Stimulated activated CD8-positive, alpha-beta memory T cell treated with anti-CD3 and anti-CD28 coated beads, Interleukin-4, amount 100 ng/mL, for 1 hour (primary cell): ENCODE measurements around the gene ADGRG1.

Source experiments
- DNase-seq, 2 donors: peaks; one replicate each; pipeline ENCODE4 v3.0.0-alpha.2; 2020; ENCODE audit warnings: low read depth in 2 of 2, low spot score in 1 of 2

ADGRG1 gene

DNA sequence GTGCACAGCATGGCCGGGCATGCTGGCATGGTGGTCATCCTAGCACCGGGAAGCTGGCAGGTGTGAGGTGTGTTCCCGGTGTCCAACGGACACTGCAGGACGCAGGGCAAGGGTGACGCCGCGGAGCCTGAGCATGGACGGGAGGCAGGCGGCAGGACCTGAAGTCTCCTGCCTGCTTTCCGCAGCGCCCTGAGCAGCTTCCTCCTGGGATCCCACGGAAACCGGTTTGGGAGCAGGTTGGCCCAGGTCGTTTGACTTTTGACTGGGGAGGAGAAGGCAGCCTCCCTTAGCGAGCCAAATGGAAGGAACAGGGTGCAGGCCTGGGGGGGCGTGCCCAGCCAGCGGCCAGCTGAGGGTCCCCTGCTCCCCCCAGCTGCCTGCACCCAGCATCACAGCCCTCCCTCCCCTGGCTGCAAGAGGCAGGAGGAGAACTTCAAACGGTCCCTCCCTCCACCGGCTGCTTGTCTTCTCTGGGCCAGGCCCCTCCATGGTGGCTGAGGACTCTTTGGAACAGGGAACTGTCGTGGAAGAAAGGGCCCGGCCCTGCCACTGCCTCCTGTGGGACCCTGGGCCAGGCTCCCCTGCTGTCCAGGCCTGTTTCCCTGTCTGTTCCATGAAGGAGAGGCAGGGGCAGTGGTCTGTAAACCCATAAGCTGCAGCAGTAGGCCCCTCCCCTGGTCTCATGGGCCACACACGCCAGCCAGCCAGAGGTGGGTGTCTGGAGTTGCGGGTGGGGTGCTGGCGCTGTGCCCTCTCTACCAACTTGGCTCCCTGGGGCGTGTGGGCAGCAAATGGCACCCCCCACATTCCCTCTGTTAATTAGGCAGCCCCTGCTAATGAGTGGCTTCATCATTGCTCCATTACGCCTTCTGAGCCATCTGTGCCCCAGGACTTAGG is 7.8 kb upstream of the ADGRG1 start:
- DNase-seq = no peak

DNA sequence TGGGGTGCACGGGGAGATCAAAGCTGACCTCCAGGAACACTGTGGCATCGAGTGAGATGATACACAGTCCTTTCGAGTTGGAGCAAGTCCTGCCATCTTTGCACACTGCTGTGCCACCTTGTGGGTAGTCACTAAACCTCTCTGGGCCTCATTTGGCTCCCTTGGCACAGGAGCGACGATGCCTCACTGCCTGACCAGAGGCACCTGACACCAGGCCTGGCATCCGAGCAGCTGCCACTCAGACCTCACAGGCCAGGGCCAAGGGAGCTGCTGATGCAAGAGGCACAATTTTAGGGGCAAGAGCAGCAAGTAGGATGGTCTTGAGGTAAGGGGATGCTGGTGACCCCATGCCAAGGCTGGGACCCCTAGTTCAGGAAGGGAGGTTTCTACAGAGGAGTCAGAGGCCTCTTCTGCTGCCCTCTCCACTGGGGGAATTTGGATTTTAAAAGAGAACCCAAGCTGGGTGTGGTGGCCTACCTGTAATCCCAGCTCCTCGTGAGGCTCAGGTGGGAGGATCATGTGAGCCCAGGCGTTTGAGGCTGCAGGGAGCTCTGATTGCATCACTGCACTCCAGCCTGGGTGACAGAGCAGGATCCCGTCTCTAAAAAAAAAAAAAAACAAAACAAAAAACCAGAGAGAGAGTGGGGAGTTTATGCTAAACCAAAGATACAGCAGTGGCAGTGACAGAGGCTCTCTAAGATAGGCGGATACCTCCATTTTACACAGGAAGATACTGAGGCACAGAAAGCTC is 6.7 kb upstream of the ADGRG1 start:
- no peak for DNase-seq

- no peak for DNase-seq
These were observed 5.8 kb upstream of the ADGRG1 start for GRCh38 chr16:57622361-57623250.

GRCh38 chr16:57623251-57624043 is 5.0 kb upstream of the ADGRG1 start:
- no peak for DNase-seq

DNA sequence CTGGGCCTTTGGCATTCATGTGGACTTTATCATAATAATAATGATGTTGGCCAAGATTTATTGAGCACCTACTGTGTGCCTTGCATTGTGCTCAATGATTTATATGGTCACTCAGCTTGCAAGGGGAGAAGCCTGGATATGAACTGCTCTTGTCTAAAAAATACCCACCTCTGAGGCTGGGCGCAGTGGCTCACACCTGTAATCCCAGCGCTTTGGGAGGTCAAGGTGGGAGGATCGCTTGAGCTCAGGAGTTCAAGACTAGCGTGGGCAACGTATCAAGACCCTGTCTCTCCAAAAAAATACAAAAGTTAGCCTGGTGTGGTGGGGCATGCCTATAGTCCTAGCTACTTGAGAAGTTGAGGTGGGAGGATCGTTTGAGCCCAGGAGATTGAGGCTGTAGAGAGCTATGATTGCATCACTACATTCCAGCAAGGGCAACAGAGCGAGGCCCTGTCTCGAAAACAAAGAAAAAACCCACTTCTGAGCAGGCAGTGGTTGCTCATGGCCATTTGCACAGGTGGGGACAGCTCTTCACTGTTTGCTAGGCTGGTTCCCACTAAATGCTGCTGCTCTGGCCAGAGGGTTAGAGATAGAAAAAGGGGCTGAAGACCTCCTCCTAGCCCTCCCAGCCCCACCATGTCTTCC is 4.3 kb upstream of the ADGRG1 start:
- no peak for DNase-seq

- DNase-seq = no peak
These were observed 3.5 kb upstream of the ADGRG1 start for GRCh38 chr16:57624806-57625500.

- no peak for DNase-seq
These were observed 1.8 kb upstream of the ADGRG1 start for GRCh38 chr16:57626420-57627170.

DNA sequence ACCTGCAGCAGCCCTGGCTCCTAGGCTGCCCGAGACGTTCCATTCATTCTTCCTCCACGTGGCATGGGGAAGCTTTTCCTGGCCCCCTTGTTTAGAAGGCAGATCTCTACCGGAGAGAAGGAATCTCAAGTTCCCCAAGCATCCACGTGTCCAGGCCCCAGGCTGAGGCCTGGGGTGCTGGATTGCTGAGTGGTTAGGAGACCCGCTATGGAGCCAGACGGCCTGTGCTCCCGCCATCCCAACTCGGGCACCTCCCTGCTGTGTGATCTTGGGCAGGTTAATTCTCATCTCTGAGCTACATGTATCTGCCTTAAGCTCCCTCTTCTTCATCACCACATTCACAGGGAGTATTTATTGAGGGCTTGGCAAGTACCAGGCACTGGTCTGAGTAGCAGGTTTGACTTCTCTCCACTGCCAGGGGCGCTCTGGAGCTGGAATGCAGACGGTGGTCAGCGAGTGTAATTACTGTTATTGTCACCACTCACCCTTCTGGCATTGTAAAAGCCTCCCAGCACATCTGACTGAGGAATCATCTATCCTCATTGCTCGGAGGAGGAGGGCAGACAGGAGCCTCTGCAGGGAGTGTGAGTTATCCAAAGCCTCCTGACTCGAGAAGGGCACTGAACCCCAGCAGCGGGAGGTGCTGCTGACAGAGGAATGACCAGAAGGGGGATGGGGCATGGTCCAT is 1.1 kb upstream of the ADGRG1 start:
- no peak for DNase-seq

DNA sequence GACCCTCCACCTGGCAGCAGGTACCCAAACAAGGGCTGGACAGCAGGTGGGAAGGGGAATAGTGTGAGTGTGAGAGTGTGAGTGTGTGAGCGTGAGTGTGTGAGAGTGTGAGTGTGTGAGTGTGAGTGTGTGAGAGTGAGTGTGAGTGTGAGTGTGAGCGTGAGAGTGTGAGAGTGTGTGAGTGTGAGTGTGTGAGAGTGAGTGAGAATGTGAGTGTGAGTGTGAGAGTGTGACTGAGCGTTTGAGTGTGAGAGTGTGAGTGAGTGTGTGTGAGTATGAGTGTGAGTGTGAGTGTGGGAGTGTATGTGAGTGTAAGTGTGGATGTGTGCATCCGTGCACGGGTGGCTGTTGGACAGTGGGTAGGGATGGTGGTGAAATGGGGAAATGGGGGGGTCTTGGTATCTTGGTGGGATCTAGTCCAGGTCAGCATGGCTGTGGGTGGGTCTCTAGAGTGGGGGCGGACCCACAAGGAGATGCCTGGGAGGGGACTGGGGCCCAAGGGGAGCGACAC is 408 bp downstream of the ADGRG1 start:
- DNase-seq = no peak

DNA sequence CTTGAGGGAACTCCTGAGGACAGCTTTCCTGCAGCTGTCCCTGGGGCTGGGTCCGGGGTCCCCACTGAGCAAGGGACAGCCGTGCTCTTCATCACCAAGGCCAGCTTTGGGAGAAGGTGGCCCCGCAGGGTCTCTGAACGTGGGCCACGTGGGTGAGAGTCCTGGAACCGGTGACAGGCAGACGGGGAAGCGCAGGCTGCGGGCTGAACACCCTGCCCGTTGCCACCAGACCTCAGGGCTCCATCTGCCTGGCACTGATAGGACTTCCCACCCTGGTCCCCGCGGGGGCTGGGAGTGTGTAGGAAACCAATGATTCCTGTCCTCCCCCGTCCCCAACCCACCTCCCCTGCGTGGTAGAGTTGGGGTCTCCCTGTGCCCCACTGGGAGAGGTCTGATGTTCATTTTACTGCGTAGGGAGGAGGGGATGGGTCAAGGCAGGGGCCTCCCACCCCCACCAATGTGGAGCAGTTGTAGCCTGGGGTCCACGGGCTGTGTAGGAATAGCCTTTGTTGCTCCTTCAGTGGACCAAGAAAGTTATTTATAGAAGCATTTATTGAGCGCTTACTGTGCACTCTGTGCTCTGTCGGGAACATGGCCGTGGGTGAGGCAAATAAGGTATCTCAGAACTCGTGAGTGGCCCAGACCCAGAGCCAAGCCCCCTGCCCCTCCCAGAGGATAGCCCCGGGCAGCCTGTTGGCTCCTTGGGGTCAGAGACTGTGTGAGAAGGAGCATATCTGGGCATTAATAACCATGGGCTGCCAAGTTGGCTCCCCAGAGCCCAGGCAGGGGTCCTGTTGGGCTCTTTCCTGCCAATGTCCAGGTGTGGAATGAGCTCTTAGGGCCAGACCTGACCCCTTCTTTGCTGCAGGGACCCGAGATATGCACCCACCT is 1.3 kb downstream of the ADGRG1 start:
- no peak for DNase-seq

GRCh38 chr16:57630407-57630797 is 2.0 kb downstream of the ADGRG1 start:
- DNase-seq = no peak

DNA sequence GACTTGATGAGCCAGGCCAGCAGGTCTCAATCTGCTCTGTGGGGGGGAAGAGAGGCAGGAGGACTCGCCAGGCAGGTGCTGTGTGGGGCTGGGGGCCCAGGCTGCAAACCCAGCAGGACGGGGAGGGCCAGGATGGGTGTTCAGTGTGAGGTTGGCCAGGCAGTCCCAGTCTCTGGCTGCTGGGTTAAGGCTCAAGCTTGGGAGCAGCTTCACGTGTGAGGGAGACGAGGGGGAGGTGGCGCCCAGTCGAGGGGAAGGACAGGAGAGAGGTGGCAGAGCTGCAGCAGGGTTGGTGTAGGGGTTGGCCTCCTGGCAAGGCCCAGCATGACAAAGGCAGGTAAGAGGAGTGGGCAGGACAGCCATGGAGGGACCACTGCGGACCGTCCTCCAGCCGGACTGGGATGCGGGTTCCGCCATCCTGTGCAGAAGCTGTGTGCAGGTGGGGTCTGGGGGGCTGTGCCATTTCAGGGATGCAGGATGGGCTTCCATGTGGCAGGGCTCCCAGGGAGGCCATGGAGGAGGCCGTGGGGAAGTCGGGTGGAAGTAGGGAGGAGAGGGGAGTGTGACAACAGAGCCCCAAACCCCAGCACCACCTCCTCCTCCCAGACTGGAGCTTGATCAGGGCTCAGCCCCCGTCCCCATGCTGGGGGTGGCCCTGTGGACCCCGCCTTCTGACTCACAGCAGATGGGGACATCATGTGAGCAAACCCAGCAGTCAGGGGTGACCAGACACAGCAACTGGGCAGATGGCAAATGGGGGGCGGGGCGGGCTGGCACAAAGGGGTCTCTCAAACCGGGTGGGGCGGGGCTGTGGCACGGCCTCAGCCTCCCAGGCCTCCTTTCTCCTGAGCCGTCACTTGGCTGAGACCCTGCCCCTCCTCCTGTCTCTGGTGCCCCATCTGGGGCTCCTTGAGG is 2.8 kb downstream of the ADGRG1 start:
- DNase-seq = no peak

DNA sequence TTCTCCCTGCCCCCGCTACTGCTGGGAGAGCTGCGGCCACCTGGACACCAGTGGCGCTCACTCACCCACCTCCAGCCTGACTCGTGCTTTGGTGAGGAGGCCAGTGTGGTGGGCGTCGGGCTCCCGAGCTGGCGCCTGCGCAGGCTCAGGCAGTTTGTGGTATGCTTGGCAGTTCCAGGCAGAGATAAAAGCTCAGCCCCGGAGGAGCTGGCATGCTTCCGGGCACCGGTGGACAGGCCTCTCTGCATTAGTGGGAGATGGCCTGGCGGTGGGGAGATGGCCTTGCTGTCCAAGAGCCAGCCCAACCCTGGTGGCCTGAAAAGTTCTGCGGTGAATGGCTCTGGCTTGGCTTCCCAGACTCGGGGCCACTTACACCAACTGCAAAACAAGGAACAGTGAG is 4.1 kb downstream of the ADGRG1 start:
- DNase-seq = no peak

DNA sequence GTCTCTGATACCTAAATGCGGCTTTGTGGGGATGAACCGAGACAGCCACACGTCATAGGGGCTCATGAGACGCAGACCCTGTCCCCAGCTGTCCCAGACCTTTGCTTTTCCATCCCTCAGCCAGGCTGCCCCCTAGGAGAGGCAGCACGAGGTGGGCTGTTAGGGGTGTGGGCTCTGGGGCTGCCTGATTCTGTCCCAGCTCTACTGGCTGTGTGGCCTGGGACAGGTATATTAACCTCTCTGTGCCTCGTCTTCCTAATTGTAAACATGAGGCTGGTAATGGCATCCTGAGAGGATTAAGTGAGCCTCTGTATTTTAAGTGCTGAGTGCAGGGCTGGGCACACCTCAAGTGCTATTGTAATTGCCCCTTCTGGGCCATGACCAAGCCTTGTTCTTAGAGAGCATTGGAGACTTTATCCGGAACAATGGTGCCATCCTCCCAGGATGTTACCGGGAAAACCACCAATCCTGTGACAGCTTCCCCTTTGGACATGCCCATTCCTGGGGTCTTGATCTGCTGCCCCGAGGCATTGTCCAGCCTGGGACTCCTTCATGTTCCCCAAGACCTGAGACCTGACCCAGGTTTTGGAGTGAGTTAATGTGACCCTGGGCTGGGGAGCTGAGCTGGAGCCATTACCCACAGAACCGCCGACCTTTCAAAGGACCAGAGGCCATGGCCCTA is 5.1 kb downstream of the ADGRG1 start:
- DNase-seq = no peak

DNA sequence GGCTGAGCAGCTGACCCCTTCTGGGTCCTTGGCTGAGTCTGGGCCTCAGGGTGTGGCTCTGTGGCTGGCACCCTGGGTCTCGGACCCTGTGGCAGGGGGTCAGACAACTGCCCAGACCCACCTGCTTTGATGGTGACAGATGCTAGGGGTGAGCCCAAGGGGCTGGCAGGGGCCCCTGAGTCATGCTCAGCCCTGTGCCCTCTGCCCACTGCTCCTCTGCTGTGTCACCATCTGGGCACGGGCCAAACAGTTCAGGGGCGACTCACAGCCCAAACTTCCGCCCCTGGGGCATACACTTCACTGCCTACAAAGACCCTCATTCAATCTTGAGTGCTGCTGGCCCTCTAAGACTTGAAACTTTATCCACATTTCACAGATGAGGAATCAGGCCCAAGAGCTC is 5.7 kb downstream of the ADGRG1 start:
- DNase-seq = no peak
